ENCODE results near the gene TUBB2A.
A peak's percentile ranks its signal among the peaks of the same experiment; 100 is the strongest.
"Not testable (repeated sequence)": the region's sequence is repeated elsewhere in the genome, so short reads cannot be mapped to it uniquely, and the experiment has no call there.

The TUBB2A gene

DNA sequence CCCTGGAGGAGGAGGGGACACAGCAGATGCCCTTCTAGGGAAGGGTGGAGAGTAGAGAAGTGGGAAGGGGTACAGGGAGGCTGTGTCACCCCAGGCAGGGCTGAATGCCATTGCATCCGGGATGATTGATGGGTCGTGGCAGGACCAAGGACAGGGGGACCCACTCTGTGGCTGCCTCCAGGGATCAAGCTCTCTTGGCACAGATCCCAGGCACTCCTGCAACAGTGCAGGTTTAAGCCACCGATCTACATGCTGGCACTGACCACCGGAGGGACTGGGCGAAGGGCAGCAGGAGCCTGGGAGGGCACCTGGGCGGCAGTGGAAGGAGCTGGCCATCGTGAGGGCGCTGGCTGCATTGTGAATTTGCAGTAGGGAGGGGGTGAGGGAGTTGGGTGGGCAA is 22.6 kb upstream of the TUBB2A start:
- not testable (repeated sequence) for DNase-seq

DNA sequence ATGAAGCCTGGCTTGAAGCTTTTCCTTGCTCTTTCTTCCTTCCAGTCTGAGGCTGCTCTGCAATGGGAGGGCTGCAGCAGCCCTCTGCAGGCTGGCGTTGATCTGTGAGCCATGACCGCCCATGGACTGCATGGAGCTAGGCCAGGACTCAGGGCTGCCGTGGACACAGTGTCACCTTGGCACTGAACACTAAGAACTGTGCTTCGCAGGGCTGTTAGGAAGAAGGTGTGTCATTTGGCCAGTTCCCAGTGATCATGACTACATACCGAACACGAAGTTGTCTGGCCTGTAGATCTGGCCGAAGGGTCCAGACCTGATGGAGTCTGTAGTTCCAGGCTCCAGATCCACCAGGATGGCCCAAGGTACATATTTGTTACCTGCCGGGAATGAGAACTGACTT is 21.3 kb upstream of the TUBB2A start:
- DNase-seq, result not testable (repeated sequence)

GRCh38 chr6:3176562-3177355 is 19.4 kb upstream of the TUBB2A start:
- DNase-seq, result no peak

DNA sequence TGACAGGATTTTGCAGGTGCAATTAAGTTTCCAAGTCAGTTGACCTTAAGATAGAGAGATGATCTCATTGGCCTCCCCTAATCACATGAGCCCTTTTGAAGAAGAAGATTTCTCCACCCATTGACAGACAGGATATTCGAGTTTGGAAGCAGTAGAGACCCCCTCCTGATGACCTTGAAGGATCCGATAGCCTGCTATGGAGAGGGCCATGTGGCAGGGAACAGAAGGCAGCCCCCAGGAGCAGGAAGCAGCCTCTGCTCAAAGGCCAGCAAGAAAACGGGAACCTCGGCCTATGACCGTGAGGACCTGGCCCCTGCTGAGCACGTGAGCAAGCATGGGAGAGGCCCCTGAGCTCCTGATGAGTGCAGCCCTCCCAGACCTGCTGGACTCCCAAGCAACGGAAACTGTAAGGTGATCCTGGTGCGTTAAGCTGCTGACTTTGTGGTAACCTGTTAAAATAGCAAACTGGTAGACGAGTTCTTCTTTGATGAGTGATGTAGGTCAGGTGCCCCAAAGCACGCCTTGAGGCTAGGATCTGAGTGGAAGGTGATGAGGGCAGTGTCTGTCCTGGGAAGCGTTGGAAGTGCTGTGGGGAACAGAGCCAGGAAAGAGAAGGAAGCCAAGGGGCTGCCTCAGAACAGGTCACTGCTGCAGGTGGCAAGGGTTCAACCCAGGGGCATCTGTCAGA is 18.5 kb upstream of the TUBB2A start:
- DNase-seq, result no peak

- DNase-seq, result not testable (repeated sequence)
Measured at GRCh38 chr6:3173636-3174089, 16.3 kb upstream of the TUBB2A start.

DNA sequence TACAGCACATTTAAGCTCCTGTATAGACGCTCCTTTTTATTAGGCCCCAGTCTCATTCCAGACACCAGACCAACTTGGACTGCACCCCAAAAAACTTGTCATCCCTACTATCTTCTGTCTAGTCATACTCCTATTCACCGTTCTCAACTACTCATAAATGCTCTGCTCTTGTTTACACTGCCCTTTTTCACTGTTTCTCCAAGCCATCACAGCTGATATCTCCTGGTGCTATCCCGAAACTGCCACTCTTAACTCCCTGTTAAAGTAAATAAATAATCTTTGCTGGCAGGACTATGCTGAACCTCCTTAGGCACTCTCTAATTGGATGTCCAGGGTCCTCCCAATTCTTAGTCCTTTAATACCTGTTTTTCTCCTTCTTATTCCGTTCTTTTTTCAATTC is 15.4 kb upstream of the TUBB2A start:
- not testable (repeated sequence) for DNase-seq

- not testable (repeated sequence) for DNase-seq
Measured at GRCh38 chr6:3171313-3172175, 14.2 kb upstream of the TUBB2A start.

DNA sequence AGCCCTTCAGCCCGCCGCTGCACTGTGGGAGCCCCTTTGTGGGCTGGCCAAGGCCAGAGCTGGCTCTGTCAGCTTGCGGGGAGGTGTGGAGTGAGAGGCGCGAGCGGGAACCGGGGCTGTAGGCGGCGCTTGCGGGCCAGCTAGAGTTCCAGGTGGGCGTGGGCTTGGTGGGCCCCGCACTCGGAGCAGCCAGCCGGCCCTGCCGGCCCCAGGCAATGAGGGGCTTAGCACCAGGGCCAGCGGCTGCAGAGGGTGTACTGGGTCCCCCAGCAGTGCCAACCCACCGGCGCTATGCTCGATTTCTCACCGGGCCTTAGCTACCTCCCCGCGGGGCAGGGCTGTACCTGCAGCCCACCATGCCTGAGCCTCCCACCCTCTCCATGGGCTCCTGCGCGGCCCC is 13.3 kb upstream of the TUBB2A start:
- DNase-seq, result not testable (repeated sequence)

- DNase-seq, result not testable (repeated sequence)
Measured at GRCh38 chr6:3168046-3168445, 10.7 kb upstream of the TUBB2A start.

- not testable (repeated sequence) for DNase-seq
Measured at GRCh38 chr6:3166535-3167225, 9.3 kb upstream of the TUBB2A start.

DNA sequence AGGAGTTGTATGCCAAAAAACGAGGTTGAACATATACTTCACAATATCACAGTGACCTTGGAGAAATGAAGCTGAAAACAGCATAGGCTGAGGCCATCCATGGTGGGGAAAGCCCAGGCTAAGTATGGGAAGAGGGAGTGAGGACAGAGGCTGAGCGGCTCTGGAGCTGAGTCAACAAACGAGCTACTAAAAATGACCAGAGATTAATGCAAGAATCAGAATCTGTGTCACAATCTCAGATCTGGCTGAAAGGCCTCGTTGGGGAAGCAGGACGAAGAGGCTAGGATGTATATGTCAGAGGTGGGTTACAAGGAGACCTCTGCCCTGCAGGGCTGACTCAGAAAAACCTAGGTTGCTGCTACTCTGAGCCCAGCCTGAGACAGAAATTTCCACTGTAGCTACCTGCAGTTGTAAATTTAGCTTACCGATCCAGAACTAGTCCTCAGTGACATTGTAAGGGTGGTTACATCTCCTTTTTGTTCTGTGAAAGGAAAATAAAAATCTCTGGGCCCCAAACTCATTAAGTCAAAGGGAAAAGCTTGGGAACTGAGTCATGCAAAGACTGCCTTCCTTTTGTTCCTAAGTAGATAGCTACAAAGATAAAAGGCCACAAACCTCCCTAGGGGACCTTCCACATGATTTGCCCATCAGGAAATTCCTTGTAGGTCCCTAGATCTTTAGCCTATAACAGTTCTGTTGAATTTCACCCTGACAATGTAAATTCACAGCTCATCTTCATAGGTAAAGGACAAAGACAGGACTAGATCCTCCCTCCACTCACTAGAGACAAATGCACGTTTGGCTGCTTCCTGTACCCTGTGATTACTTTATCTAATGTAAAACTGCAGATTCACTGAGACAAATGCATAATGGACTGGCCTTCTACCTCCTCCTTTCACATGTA is 8.5 kb upstream of the TUBB2A start:
- no peak for DNase-seq

DNA sequence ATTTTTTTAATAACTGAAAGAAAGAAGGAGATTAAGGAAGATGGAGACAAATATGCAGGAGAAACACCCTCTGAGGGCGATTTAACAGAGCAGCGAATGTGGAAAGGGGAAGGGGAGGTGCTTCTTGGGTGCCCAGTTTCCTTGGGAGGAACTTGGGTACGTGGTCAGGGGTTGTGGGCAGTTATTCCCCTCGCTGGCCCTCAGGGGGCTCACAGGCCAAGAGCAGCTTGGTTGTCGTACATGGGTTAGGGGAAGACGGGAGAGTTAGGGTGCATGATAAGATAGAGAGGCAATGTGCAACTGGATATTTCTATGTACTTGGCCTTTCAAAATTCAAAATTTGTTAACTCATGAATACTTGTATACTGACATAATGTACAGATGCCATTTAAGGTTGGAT is 7.0 kb upstream of the TUBB2A start:
- DNase-seq, result no peak

GRCh38 chr6:3163248-3163594 is 5.9 kb upstream of the TUBB2A start:
- no peak for DNase-seq

DNA sequence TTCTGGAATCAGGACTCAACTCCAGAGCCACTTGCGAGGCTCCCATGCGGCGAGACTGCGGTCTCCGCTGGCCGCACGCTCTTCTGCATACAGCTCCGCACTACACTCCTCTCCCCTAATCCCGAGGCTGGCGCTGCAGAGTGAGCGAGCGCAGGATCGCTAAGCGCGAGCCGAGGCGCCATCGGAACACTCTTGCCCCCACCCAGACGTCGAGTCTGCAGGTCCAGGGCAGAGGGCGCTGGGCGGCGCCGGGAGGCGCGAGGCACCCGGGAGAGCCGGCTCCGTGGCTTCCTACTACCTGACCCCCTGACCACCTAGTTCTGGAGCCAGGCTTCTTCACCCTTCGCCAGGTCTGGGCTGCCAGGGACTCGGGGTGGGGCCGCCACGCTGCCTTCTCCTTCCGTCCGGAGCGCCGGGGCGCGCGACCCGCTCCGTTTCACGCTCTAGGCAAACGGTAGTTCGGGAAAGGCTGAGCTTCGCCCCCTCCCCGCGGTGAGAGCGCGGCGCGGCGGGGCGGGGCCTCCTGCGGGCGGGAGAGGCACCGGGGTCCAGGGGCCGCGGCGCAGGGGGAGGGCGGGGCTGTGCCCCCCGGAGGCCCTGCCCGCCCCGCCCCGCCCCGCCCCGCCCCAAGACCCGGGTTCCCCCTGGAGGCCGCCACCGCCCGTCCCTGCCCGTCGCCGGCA is 5.4 kb upstream of the TUBB2A start:
- DNase-seq, result peak; percentile 78

DNA sequence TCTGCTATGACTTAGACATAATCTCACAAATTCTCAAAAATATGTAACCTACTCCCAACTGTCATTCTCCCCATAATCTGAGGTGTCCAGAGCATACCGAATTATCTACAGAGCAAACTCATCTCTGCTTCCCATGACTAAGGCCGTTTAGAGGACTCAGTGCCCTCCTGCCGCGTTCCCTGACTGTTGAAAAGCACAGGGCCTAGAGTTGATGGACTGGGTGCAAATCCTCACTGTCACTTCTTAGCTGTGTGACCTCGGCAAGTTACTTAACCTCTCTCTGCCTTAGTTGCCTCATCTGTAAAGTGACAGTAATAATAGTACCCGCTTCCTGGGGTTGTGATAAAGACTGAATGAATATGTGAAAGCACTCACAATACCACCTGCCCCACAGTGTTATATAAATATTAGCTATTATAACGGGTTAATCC is 4.7 kb upstream of the TUBB2A start:
- no peak for DNase-seq

DNA sequence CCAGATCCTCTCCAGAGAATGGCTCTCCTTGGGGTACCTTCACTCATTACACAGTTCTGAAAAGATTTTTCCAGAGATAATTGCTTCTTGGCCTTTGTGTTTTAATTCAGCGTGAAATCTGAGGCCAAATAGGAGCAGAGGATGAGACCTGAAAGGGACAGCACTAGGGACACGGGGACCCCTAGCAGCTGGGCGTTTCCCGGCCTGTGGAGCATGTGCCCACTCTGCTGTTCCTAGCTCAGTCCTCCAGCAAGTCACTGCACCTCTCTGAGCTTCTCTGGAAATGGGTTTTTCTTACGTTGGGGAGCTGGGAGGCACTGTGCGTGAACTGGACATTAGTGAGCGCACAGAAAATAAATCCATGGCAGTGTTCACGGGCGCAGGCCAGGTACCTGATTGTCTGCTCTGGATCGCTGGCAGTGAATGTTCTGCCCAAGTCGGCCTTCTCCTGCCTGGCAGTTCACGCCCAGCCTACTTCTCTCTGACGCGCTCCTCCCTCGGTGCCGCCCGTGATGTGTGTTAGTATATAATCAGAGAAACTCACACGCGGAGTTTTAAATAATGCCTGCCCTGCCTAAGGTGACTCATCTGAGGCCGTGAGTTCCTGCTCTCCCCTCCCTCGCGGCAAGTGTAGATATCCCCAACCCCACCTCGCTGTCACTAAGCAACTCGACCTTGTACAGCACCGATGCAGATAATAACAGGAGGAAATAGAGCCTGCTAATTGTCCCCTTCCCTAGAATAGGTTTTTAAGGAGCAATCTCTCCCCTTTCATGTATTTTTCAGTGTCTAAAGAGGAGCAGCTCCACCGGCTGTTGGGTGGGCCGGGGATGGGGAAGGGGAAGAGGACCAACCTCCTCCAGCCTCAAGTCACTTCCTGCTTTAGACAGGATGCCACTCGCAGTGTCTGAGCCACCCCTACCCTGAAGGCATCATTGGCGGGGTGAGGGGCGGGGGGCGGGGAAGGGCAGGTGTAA is 2.7 kb upstream of the TUBB2A start:
- DNase-seq, result peak; percentile 69

GRCh38 chr6:3156184-3157130 is 887 bp downstream of the TUBB2A start:
- DNase-seq, result peak; percentile 63

- not testable (repeated sequence) for DNase-seq
Measured at GRCh38 chr6:3155416-3155815, 1.9 kb downstream of the TUBB2A start.

GRCh38 chr6:3152689-3153088 is 4.7 kb downstream of the TUBB2A start:
- no peak for DNase-seq
